Measurements from ENCODE around the gene DDX3X.
A peak's percentile ranks its signal among the peaks of the same experiment; 100 is the strongest.

DDX3X gene

GRCh38 chrX:41326431-41326830 lies 7.5 kb upstream of the DDX3X start:
- Histone ChIP-seq H3K27me3 (ENCODE audit: control insufficient read depth, insufficient read depth, low read length, poor library complexity, severe bottlenecking) (peaks cover 4% of the 10 kb centered on the region), H3K36me3 (ENCODE audit: control insufficient read depth, insufficient read depth, low read length) (no peaks in the 10 kb centered on the region), H3K27ac (ENCODE audit: insufficient read depth, low read depth, low read length, poor library complexity, severe bottlenecking) (no peak overlapping the region), H3K9me3 (ENCODE audit: control insufficient read depth, low read length) (no peaks in the 10 kb centered on the region), H3K4me1 (ENCODE audit: control insufficient read depth, insufficient read depth, low read length) (peaks cover 3% of the 10 kb centered on the region), H3K4me3 (ENCODE audit: insufficient read depth, low read depth, low read length) (no peak overlapping the region)
- 96 to 97% methylated on average over 3 to 4 of the region's 4 CpGs for WGBS, 2 experiments

- Histone ChIP-seq H3K4me3 (ENCODE audit: insufficient read depth, low read depth, low read length) (no peak overlapping the region), H3K27ac (ENCODE audit: insufficient read depth, low read depth, low read length, poor library complexity, severe bottlenecking) (no peak overlapping the region), H3K4me1 (ENCODE audit: control insufficient read depth, insufficient read depth, low read length) (peaks cover 3% of the 10 kb centered on the region), H3K36me3 (ENCODE audit: control insufficient read depth, insufficient read depth, low read length) (no peaks in the 10 kb centered on the region), H3K9me3 (ENCODE audit: control insufficient read depth, low read length) (no peaks in the 10 kb centered on the region), H3K27me3 (ENCODE audit: control insufficient read depth, insufficient read depth, low read length, poor library complexity, severe bottlenecking) (peaks cover 13% of the 10 kb centered on the region)
- 92 to 98% methylated on average over 3 of the region's 3 CpGs for WGBS, 2 experiments
These were observed 6.6 kb upstream of the DDX3X start for GRCh38 chrX:41327341-41327740.

- H3K4me1 ChIP-seq (ENCODE audit: control insufficient read depth, insufficient read depth, low read length), result peaks cover 3% of the 10 kb centered on the region
- no peaks in the 10 kb centered on the region for H3K36me3 ChIP-seq (ENCODE audit: control insufficient read depth, insufficient read depth, low read length)
- no peaks in the 10 kb centered on the region for H3K9me3 ChIP-seq (ENCODE audit: control insufficient read depth, low read length)
- no peak overlapping the region for H3K27ac ChIP-seq (ENCODE audit: insufficient read depth, low read depth, low read length, poor library complexity, severe bottlenecking)
- no peak overlapping the region for H3K4me3 ChIP-seq (ENCODE audit: insufficient read depth, low read depth, low read length)
- WGBS, 2 experiments, result 93 to 96% methylated on average over 2 to 3 of the region's 3 CpGs
- peaks cover 14% of the 10 kb centered on the region for H3K27me3 ChIP-seq (ENCODE audit: control insufficient read depth, insufficient read depth, low read length, poor library complexity, severe bottlenecking)
These were observed 4.9 kb upstream of the DDX3X start for GRCh38 chrX:41329101-41329500.

- Histone ChIP-seq H3K4me1 (ENCODE audit: control insufficient read depth, insufficient read depth, low read length) (peaks cover 3% of the 10 kb centered on the region), H3K27me3 (ENCODE audit: control insufficient read depth, insufficient read depth, low read length, poor library complexity, severe bottlenecking) (peaks cover 14% of the 10 kb centered on the region), H3K4me3 (ENCODE audit: insufficient read depth, low read depth, low read length) (no peak overlapping the region), H3K36me3 (ENCODE audit: control insufficient read depth, insufficient read depth, low read length) (no peaks in the 10 kb centered on the region), H3K9me3 (ENCODE audit: control insufficient read depth, low read length) (no peaks in the 10 kb centered on the region), H3K27ac (ENCODE audit: insufficient read depth, low read depth, low read length, poor library complexity, severe bottlenecking) (no peak overlapping the region)
- WGBS, 2 experiments, result 53 to 56% methylated on average over 2 of the region's 4 CpGs
These were observed 2.0 kb upstream of the DDX3X start for GRCh38 chrX:41332005-41332404.

- H3K36me3 ChIP-seq (ENCODE audit: control insufficient read depth, insufficient read depth, low read length), result no peaks in the 10 kb centered on the region
- peaks cover 14% of the 10 kb centered on the region for H3K27me3 ChIP-seq (ENCODE audit: control insufficient read depth, insufficient read depth, low read length, poor library complexity, severe bottlenecking)
- H3K4me1 ChIP-seq (ENCODE audit: control insufficient read depth, insufficient read depth, low read length), result peaks cover 3% of the 10 kb centered on the region
- peak overlapping the region; percentile 60 for H3K4me3 ChIP-seq (ENCODE audit: insufficient read depth, low read depth, low read length)
- H3K9me3 ChIP-seq (ENCODE audit: control insufficient read depth, low read length), result no peaks in the 10 kb centered on the region
- 0 to 3% methylated on average over 29 to 30 of the region's 30 CpGs for WGBS, 2 experiments
- H3K27ac ChIP-seq (ENCODE audit: insufficient read depth, low read depth, low read length, poor library complexity, severe bottlenecking), result peak overlapping the region; percentile 100
These were observed 1.5 kb upstream of the DDX3X start for GRCh38 chrX:41332408-41333002.

- no peaks in the 10 kb centered on the region for H3K9me3 ChIP-seq (ENCODE audit: control insufficient read depth, low read length)
- peak overlapping the region; percentile 100 for H3K27ac ChIP-seq (ENCODE audit: insufficient read depth, low read depth, low read length, poor library complexity, severe bottlenecking)
- peaks cover 14% of the 10 kb centered on the region for H3K27me3 ChIP-seq (ENCODE audit: control insufficient read depth, insufficient read depth, low read length, poor library complexity, severe bottlenecking)
- H3K4me3 ChIP-seq (ENCODE audit: insufficient read depth, low read depth, low read length), result peak overlapping the region; percentile 60
- WGBS, 2 experiments, result 0% methylated on average over 61 to 63 of the region's 64 CpGs
- H3K36me3 ChIP-seq (ENCODE audit: control insufficient read depth, insufficient read depth, low read length), result no peaks in the 10 kb centered on the region
- H3K4me1 ChIP-seq (ENCODE audit: control insufficient read depth, insufficient read depth, low read length), result peaks cover 3% of the 10 kb centered on the region
These were observed 789 bp upstream of the DDX3X start for GRCh38 chrX:41333003-41333743.

- Histone ChIP-seq H3K27me3 (ENCODE audit: control insufficient read depth, insufficient read depth, low read length, poor library complexity, severe bottlenecking) (peaks cover 14% of the 10 kb centered on the region), H3K4me3 (ENCODE audit: insufficient read depth, low read depth, low read length) (peak overlapping the region; percentile 60), H3K4me1 (ENCODE audit: control insufficient read depth, insufficient read depth, low read length) (peaks cover 3% of the 10 kb centered on the region), H3K36me3 (ENCODE audit: control insufficient read depth, insufficient read depth, low read length) (no peaks in the 10 kb centered on the region), H3K9me3 (ENCODE audit: control insufficient read depth, low read length) (no peaks in the 10 kb centered on the region), H3K27ac (ENCODE audit: insufficient read depth, low read depth, low read length, poor library complexity, severe bottlenecking) (peak overlapping the region; percentile 100)
- WGBS, 2 experiments, result 0 to 1% methylated on average over 65 to 77 of the region's 77 CpGs
These were observed 618 bp downstream of the DDX3X start for GRCh38 chrX:41334363-41335197.

- H3K9me3 ChIP-seq (ENCODE audit: control insufficient read depth, low read length), result no peaks in the 10 kb centered on the region
- 1 to 2% methylated on average over 12 to 13 of the region's 15 CpGs for WGBS, 2 experiments
- H3K27me3 ChIP-seq (ENCODE audit: control insufficient read depth, insufficient read depth, low read length, poor library complexity, severe bottlenecking), result peaks cover 14% of the 10 kb centered on the region
- H3K36me3 ChIP-seq (ENCODE audit: control insufficient read depth, insufficient read depth, low read length), result no peaks in the 10 kb centered on the region
- peak overlapping the region; percentile 55 for H3K27ac ChIP-seq (ENCODE audit: insufficient read depth, low read depth, low read length, poor library complexity, severe bottlenecking)
- H3K4me3 ChIP-seq (ENCODE audit: insufficient read depth, low read depth, low read length), result peak overlapping the region; percentile 60
- no peaks in the 10 kb centered on the region for H3K4me1 ChIP-seq (ENCODE audit: control insufficient read depth, insufficient read depth, low read length)
These were observed 1.4 kb downstream of the DDX3X start for GRCh38 chrX:41335198-41335957.

GRCh38 chrX:41335958-41336331 lies 2.0 kb downstream of the DDX3X start:
- no peaks in the 10 kb centered on the region for H3K36me3 ChIP-seq (ENCODE audit: control insufficient read depth, insufficient read depth, low read length)
- no peaks in the 10 kb centered on the region for H3K4me1 ChIP-seq (ENCODE audit: control insufficient read depth, insufficient read depth, low read length)
- H3K9me3 ChIP-seq (ENCODE audit: control insufficient read depth, low read length), result no peaks in the 10 kb centered on the region
- WGBS, 2 experiments, result 21 to 29% methylated on average over 6 of the region's 6 CpGs
- peaks cover 14% of the 10 kb centered on the region for H3K27me3 ChIP-seq (ENCODE audit: control insufficient read depth, insufficient read depth, low read length, poor library complexity, severe bottlenecking)
- no peak overlapping the region for H3K27ac ChIP-seq (ENCODE audit: insufficient read depth, low read depth, low read length, poor library complexity, severe bottlenecking)
- peak overlapping the region; percentile 60 for H3K4me3 ChIP-seq (ENCODE audit: insufficient read depth, low read depth, low read length)

Measured in ectodermal cell (in vitro differentiated cells).